PC-3 (cell line): ENCODE data around the gene ABCG8. TPM values are rescaled to one million over a fixed set of nuclear protein-coding genes. Genes with fewer than 3 reads are reported as not detected.

ENCODE experiments used
- ATAC-seq: fragments of 200-7000 bp; cut with Tn5 transposase; 2 replicates; pipeline ENCODE4 v1.9.1; 2020; ENCODE audit warnings: mild to moderate bottlenecking, moderate library complexity
- BruUV-seq: library from RNA; stranded (reverse); fragments of 400-500 nt; replicated peaks from 2 replicates; lab custom pipeline; 2021; lab: Mats Ljungman, UMichigan
- CTCF ChIA-PET: fragments of 300-600 bp; sonication (Branson Sonifier 250); formaldehyde crosslinking; loops from one replicate; lab custom pipeline; 2022; ENCODE audit warnings: antibody characterized with exemption; lab: Charles Lee
- POLR2A ChIA-PET: fragments of 300-600 bp; sonication (Branson Sonifier 250); formaldehyde crosslinking; loops from one replicate; lab custom pipeline; 2022; ENCODE audit warnings: antibody characterized with exemption; ENCODE audit not compliant: unreplicated experiment; lab: Charles Lee
- DNase-seq: peaks from one replicate; pipeline ENCODE4 v3.0.0-alpha.2; 2015
- H2AFZ ChIP-seq: fragments of 300-600 bp; sonication (generic); 2 replicates; pipeline ENCODE4 v1.6.0; 2016; ENCODE audit warnings: antibody characterized with exemption, low read length
- H3F3A ChIP-seq: fragments of 300-600 bp; sonication (generic); one replicate; pipeline ENCODE4 v1.6.0; 2017; ENCODE audit warnings: antibody characterized with exemption, low read length, control low read depth, mild to moderate bottlenecking; ENCODE audit not compliant: unreplicated experiment
- H3K27ac ChIP-seq: fragments of 300-600 bp; sonication (generic); 2 replicates; pipeline ENCODE4 v1.5.1; 2016; ENCODE audit warnings: mild to moderate bottlenecking, low read length
- H3K27me3 ChIP-seq: fragments of 300-600 bp; sonication (generic); 2 replicates; pipeline ENCODE4 v1.6.1; 2016; ENCODE audit warnings: low read length, mixed read lengths
- H3K36me3 ChIP-seq: fragments of 300-600 bp; sonication (generic); 2 replicates; pipeline ENCODE4 v1.6.1; 2016; ENCODE audit warnings: low read depth, mixed run types, low read length, mixed read lengths
- H3K4me1 ChIP-seq: fragments of 300-600 bp; sonication (generic); 2 replicates; pipeline ENCODE4 v1.5.1; 2016; ENCODE audit warnings: low read length; ENCODE audit not compliant: insufficient read depth
- H3K4me2 ChIP-seq: fragments of 300-600 bp; sonication (generic); 2 replicates; pipeline ENCODE4 v1.6.0; 2016; ENCODE audit warnings: low read length
- H3K4me3 ChIP-seq: fragments of 300-600 bp; sonication (generic); 2 replicates; pipeline ENCODE4 v1.5.1; 2016; ENCODE audit warnings: mild to moderate bottlenecking, low read length, mixed read lengths
- H3K79me2 ChIP-seq: fragments of 300-600 bp; sonication (generic); 2 replicates; pipeline ENCODE4 v1.6.1; 2017; ENCODE audit warnings: low read length, mixed read lengths
- H3K9ac ChIP-seq: fragments of 300-600 bp; sonication (generic); 2 replicates; pipeline ENCODE4 v1.6.0; 2016; ENCODE audit warnings: mild to moderate bottlenecking, low read length
- H3K9me2 ChIP-seq: fragments of 300-600 bp; sonication (generic); replicated peaks from 2 replicates; pipeline ENCODE4 v1.6.1; 2016; ENCODE audit warnings: mixed run types, low read length, mixed read lengths
- H3K9me3 ChIP-seq: fragments of 300-600 bp; sonication (generic); 2 replicates; pipeline ENCODE4 v1.6.1; 2016; ENCODE audit warnings: low read length, mixed read lengths
- H4K20me1 ChIP-seq: fragments of 300-600 bp; sonication (generic); 2 replicates; pipeline ENCODE4 v1.6.1; 2016; ENCODE audit warnings: low read length, mixed read lengths
- CTCF ChIP-seq: fragments of 300-600 bp; sonication (generic); conservative IDR thresholded peaks from 2 replicates; pipeline ENCODE4 v1.5.1; 2017; ENCODE audit warnings: antibody characterized with exemption, low read depth, mild to moderate bottlenecking, low read length
- EZH2 ChIP-seq: fragments of 300-600 bp; sonication (generic); IDR thresholded peaks from one replicate; pipeline ENCODE4 v1.6.1; 2017; ENCODE audit warnings: antibody characterized with exemption, mild to moderate bottlenecking, low read length; ENCODE audit not compliant: unreplicated experiment
- EZH2phosphoT487 ChIP-seq: fragments of 300-600 bp; sonication (generic); IDR thresholded peaks from 2 replicates; pipeline ENCODE4 v1.6.1; 2018; ENCODE audit warnings: mild to moderate bottlenecking, antibody characterized with exemption, low read length, borderline replicate concordance
- intact Hi-C: fragments of 100-400 bp; cut with micrococcal nuclease; formaldehyde crosslinking; loops from 2 replicates; pipeline ENCODE4 v1.9.0; 2023
- total RNA-seq: library from RNA; depleted of rRNA; stranded (reverse); fragments of >200 nt; gene quantifications from 2 replicates; pipeline ENCODE4 v1.2.3, GENCODE V29; 2014

Gene ABCG8
- total RNA-seq, 1 experiment from 2014 or later, result not detected

DNA sequence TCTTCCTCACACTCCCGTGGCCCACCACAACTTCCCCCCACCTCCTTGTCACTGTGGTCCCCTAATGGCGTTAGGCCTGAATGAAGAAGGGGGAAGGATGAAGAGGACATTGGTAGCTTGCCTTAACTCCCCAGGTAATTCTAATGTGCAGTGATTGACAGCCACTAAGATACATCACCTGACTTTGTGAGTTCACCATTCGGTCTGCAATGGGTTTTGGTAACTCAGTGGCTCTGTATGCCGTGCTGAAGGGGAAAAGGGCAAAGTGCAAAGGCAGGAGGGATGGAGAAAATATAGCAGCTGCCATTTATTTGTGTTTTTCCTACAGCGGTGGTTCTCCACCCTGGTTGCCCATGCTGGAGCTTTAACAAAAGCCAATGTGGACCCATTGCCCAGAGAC, 42.2 kb downstream of the ABCG8 start:
- Histone ChIP-seq H4K20me1 (no peaks in the 10 kb centered on the region), H3K27me3 (no peaks in the 10 kb centered on the region), H3F3A (no peaks in the 10 kb centered on the region), H3K9ac (no peak overlapping the region), H3K4me3 (no peak overlapping the region), H3K9me2 (no peaks in the 10 kb centered on the region), H3K9me3 (no peaks in the 10 kb centered on the region), H3K4me1 (no peaks in the 10 kb centered on the region), H3K79me2 (no peaks in the 10 kb centered on the region), H3K4me2 (no peak overlapping the region), H3K36me3 (no peaks in the 10 kb centered on the region; the same call in 1 of the 2 replicates), H2AFZ (no peak overlapping the region), H3K27ac (no peak overlapping the region)
- ChIA-PET POLR2A (no interaction called here), CTCF (no interaction called here)
- ATAC-seq (no peak), DNase-seq (no peak)
- no TSS peak for BruUV-seq
- intact Hi-C loops, result no loop called here
- TF ChIP-seq EZH2phosphoT487 (no peak), EZH2 (no peak), CTCF (no peak)

DNA sequence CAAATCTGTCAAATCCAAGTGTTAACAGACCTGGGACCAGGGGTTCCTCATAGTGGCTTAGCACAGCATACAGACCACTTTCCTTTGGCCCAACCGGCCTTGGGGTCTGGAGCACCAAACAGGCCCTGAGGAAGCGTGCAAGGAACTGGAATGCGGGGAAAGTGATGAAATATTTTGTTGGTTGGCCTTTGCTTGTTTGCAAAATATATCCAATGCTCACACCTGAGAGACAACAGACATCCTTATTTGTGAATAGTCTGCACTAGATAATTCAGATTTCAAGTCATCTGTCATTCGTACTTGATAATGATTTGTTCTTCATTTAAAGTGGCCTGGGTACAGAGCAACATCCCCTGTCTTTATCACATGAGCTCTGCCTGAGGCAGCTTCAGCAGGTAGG, 43.5 kb downstream of the ABCG8 start:
- BruUV-seq, result no TSS peak
- ChIA-PET POLR2A (no interaction called here), CTCF (no interaction called here)
- Histone ChIP-seq H3F3A (no peaks in the 10 kb centered on the region), H3K9me2 (no peaks in the 10 kb centered on the region), H3K79me2 (no peaks in the 10 kb centered on the region), H3K9me3 (no peaks in the 10 kb centered on the region), H3K27me3 (no peaks in the 10 kb centered on the region), H3K27ac (no peak overlapping the region), H4K20me1 (no peaks in the 10 kb centered on the region), H3K4me1 (no peaks in the 10 kb centered on the region), H3K4me3 (no peak overlapping the region), H3K36me3 (peaks cover 7% of the 10 kb centered on the region; the same call in 1 of the 2 replicates), H3K9ac (no peak overlapping the region), H3K4me2 (no peak overlapping the region), H2AFZ (no peak overlapping the region)
- no peak for TF ChIP-seq EZH2
- TF ChIP-seq CTCF, result no peak
- TF ChIP-seq EZH2phosphoT487, result no peak
- ATAC-seq (no peak), DNase-seq (no peak)
- intact Hi-C loops, result no loop called here

- Histone ChIP-seq H3K4me3 (no peak overlapping the region), H3K79me2 (no peaks in the 10 kb centered on the region), H3K36me3 (peaks cover 27% of the 10 kb centered on the region), H3F3A (no peaks in the 10 kb centered on the region), H3K4me1 (no peaks in the 10 kb centered on the region), H2AFZ (no peak overlapping the region), H3K9me2 (no peaks in the 10 kb centered on the region), H3K9ac (no peak overlapping the region), H3K4me2 (no peak overlapping the region), H4K20me1 (no peaks in the 10 kb centered on the region), H3K27me3 (no peaks in the 10 kb centered on the region), H3K9me3 (no peaks in the 10 kb centered on the region), H3K27ac (no peak overlapping the region)
- no TSS peak for BruUV-seq
- TF ChIP-seq EZH2 (no peak), CTCF (no peak), EZH2phosphoT487 (no peak)
- ATAC-seq, result no peak
- POLR2A ChIA-PET, result no interaction called here
- no peak for DNase-seq
- CTCF ChIA-PET, result no interaction called here
- intact Hi-C loops, result no loop called here
Measured at GRCh38 chr2:43884689-43885088, 45.9 kb downstream of the ABCG8 start.
